HUES48 (cell line): Measurements from ENCODE around the gene LGR5.

Experiments
- H3K27ac ChIP-seq: one replicate; pipeline ENCODE4 v1.7.0; 2013; ENCODE audit warnings: low read depth, low read length, inconsistent platforms
- H3K27me3 ChIP-seq: 2 replicates; pipeline ENCODE4 v1.6.1; 2013; ENCODE audit warnings: mild to moderate bottlenecking, low read length; ENCODE audit not compliant: control insufficient read depth, insufficient read depth
- H3K36me3 ChIP-seq: 2 replicates; pipeline ENCODE4 v1.6.1; 2013; ENCODE audit warnings: low read length; ENCODE audit not compliant: control insufficient read depth, insufficient read depth
- H3K4me1 ChIP-seq: 2 replicates; pipeline ENCODE4 v1.6.1; 2013; ENCODE audit warnings: mild to moderate bottlenecking, low read length; ENCODE audit not compliant: control insufficient read depth, insufficient read depth
- H3K4me3 ChIP-seq: 2 replicates; pipeline ENCODE4 v1.5.1; 2013; ENCODE audit warnings: mild to moderate bottlenecking, low read depth, low read length
- H3K9ac ChIP-seq: 2 replicates; pipeline ENCODE4 v1.6.1; 2013; ENCODE audit warnings: mild to moderate bottlenecking, low read depth, low read length, moderate library complexity
- H3K9me3 ChIP-seq: 2 replicates; pipeline ENCODE4 v1.6.1; 2013; ENCODE audit warnings: low read length; ENCODE audit not compliant: control insufficient read depth, insufficient read depth

Gene LGR5

GRCh38 chr12:71455028-71455737 lies 15.6 kb downstream of the LGR5 start:
- Histone ChIP-seq H3K27me3 (no peaks in the 10 kb centered on the region), H3K9ac (no peak overlapping the region), H3K9me3 (no peaks in the 10 kb centered on the region), H3K4me1 (peaks cover 23% of the 10 kb centered on the region), H3K4me3 (no peak overlapping the region), H3K36me3 (no peaks in the 10 kb centered on the region), H3K27ac (no peak overlapping the region)

- H3K9ac ChIP-seq: no peak overlapping the region
- no peaks in the 10 kb centered on the region for H3K27me3 ChIP-seq
- H3K9me3 ChIP-seq: no peaks in the 10 kb centered on the region
- no peak overlapping the region for H3K4me3 ChIP-seq
- no peaks in the 10 kb centered on the region for H3K36me3 ChIP-seq
- no peak overlapping the region for H3K27ac ChIP-seq
- H3K4me1 ChIP-seq: peaks cover 23% of the 10 kb centered on the region
These were observed 16.7 kb downstream of the LGR5 start for GRCh38 chr12:71456316-71456715.

DNA sequence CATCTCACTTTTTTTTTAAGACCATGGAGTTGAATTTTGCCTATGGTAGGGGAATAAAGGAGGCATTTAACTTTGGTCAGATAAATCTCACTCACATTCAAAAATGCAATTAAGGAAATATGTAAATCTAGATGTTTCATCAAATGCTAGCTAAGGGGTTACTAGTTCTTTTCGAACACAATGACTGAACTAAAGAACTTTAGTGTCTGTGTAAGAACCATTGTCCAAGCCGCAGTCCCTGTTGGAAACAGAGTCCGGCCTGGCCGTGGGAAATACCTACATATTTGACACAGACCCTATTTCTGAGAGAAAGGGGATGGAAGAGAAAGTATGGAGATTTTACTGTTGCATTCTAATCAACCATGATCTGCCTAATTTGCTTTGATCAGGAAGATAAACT lies 17.4 kb downstream of the LGR5 start:
- Histone ChIP-seq H3K4me3 (no peak overlapping the region), H3K36me3 (no peaks in the 10 kb centered on the region), H3K4me1 (peaks cover 23% of the 10 kb centered on the region), H3K9ac (no peak overlapping the region), H3K27ac (no peak overlapping the region), H3K9me3 (no peaks in the 10 kb centered on the region), H3K27me3 (no peaks in the 10 kb centered on the region)

GRCh38 chr12:71460318-71460717 lies 20.7 kb downstream of the LGR5 start:
- H3K4me1 ChIP-seq: peaks cover 18% of the 10 kb centered on the region
- H3K4me3 ChIP-seq: no peak overlapping the region
- H3K27ac ChIP-seq: peak overlapping the region; percentile 34

GRCh38 chr12:71460850-71461609 lies 21.4 kb downstream of the LGR5 start:
- H3K36me3 ChIP-seq: no peaks in the 10 kb centered on the region
- no peaks in the 10 kb centered on the region for H3K9me3 ChIP-seq
- no peak overlapping the region for H3K9ac ChIP-seq
- no peak overlapping the region for H3K4me3 ChIP-seq
- H3K27ac ChIP-seq: peak overlapping the region; percentile 34
- no peaks in the 10 kb centered on the region for H3K27me3 ChIP-seq
- peaks cover 14% of the 10 kb centered on the region for H3K4me1 ChIP-seq

More at GRCh38 chr12:71460318-71460717, 20.7 kb downstream of the LGR5 start:
- Histone ChIP-seq H3K36me3 (no peaks in the 10 kb centered on the region), H3K9me3 (no peaks in the 10 kb centered on the region), H3K9ac (no peak overlapping the region), H3K27me3 (no peaks in the 10 kb centered on the region)

DNA sequence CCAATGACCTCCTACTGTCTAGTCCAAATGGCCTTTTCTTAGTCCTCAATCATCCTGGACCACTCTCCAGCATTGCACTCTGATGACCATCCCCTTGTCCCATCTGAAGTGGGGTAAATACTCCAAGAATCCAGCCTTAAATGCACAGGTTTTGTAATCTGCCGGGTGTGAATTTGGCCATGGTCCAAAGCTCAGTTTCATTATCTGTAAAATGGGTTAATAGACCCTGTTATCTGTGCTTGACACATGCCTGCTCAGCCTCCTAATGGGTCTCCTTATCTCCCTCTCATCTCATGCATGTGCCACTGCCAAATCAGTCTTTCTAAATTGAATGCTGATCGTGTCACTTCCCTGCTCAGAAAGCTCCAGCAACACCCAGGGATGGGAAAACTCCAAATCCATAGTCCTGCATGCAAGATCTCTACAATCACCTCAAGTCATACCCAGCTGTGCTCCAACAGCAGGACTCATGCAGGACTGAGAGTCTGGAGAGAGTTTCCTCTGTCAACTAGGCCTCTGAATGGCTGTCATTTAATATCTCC lies 22.3 kb downstream of the LGR5 start:
- Histone ChIP-seq H3K27me3 (no peaks in the 10 kb centered on the region), H3K4me1 (peaks cover 6% of the 10 kb centered on the region; the same call in 1 of the 2 replicates), H3K9ac (no peak overlapping the region), H3K9me3 (no peaks in the 10 kb centered on the region), H3K36me3 (no peaks in the 10 kb centered on the region), H3K4me3 (no peak overlapping the region), H3K27ac (no peak overlapping the region)

DNA sequence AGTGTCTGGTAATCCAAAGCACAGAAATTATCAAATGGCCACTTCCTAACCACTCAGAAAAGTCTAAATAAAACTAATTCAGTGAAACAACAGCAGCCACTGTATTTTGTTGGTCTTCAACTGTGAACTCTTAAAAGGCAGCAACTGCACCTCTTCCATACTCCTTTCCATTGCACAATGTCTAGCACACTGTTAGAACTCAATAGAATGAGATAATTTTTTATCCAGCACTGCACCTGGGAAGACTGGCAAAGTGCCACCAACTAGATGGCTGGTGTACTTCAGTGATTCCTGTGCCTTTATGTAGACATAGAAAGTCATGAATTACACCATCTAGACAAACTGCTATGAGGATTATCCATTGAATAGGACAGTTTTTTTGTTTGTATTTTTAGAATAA lies 26.2 kb downstream of the LGR5 start:
- Histone ChIP-seq H3K36me3 (no peaks in the 10 kb centered on the region), H3K4me1 (no peaks in the 10 kb centered on the region), H3K27me3 (no peaks in the 10 kb centered on the region), H3K9ac (no peak overlapping the region), H3K4me3 (no peak overlapping the region), H3K9me3 (no peaks in the 10 kb centered on the region), H3K27ac (no peak overlapping the region)

- Histone ChIP-seq H3K36me3 (no peaks in the 10 kb centered on the region), H3K27me3 (no peaks in the 10 kb centered on the region), H3K4me1 (no peaks in the 10 kb centered on the region), H3K9ac (no peak overlapping the region), H3K9me3 (no peaks in the 10 kb centered on the region), H3K27ac (peak overlapping the region; percentile 37), H3K4me3 (no peak overlapping the region)
These were observed 29.7 kb downstream of the LGR5 start for GRCh38 chr12:71469258-71469750.

GRCh38 chr12:71472441-71472911 lies 32.9 kb downstream of the LGR5 start:
- H3K9ac ChIP-seq: no peak overlapping the region
- H3K36me3 ChIP-seq: no peaks in the 10 kb centered on the region
- no peaks in the 10 kb centered on the region for H3K27me3 ChIP-seq
- no peak overlapping the region for H3K4me3 ChIP-seq
- H3K27ac ChIP-seq: no peak overlapping the region
- no peaks in the 10 kb centered on the region for H3K9me3 ChIP-seq
- H3K4me1 ChIP-seq: no peaks in the 10 kb centered on the region

DNA sequence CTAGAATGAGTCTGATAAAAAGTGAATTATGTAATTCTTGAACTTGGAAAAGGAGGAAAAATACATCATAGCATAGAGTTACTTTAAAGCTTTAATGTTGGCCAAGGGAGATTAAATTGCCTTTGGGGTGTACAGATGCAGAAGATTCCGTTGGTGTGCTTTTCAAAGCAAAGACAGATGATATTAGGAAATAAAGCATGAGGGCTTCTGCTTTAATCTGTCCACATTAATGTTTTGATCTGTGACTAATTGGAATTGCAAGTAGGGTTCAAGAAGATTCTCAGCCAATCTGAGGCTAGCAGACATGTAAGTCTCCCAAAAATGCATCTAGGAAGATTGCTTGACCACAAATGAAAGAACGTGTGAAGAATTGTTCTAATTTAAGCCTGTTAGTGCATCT lies 35.2 kb downstream of the LGR5 start:
- Histone ChIP-seq H3K4me1 (no peaks in the 10 kb centered on the region), H3K9ac (no peak overlapping the region), H3K27ac (no peak overlapping the region), H3K36me3 (no peaks in the 10 kb centered on the region), H3K4me3 (no peak overlapping the region), H3K27me3 (no peaks in the 10 kb centered on the region), H3K9me3 (no peaks in the 10 kb centered on the region)

- Histone ChIP-seq H3K36me3 (no peaks in the 10 kb centered on the region), H3K9me3 (no peaks in the 10 kb centered on the region), H3K4me1 (no peaks in the 10 kb centered on the region), H3K4me3 (no peak overlapping the region), H3K9ac (no peak overlapping the region), H3K27me3 (no peaks in the 10 kb centered on the region), H3K27ac (no peak overlapping the region)
These were observed 35.7 kb downstream of the LGR5 start for GRCh38 chr12:71475280-71475679.
